GM23248 (cell line): ENCODE measurements around the gene MINDY4. TPM values are rescaled to one million over a fixed set of nuclear protein-coding genes. Genes with fewer than 3 reads are reported as not detected.

Experiments used
- DNase-seq: peaks from one replicate; pipeline ENCODE4 v3.0.0-alpha.2; 2015
- H2AFZ ChIP-seq: fragments of 200-600 bp; sonication (generic); 2 replicates; pipeline ENCODE4 v1.6.1; 2016; ENCODE audit warnings: antibody characterized with exemption
- H3F3A ChIP-seq: fragments of 200-600 bp; sonication (generic); 2 replicates; pipeline ENCODE4 v1.6.1; 2016; ENCODE audit warnings: mild to moderate bottlenecking, antibody characterized with exemption, mixed run types; ENCODE audit not compliant: insufficient read depth
- H3K27ac ChIP-seq: fragments of 200-600 bp; sonication (generic); 2 replicates; pipeline ENCODE4 v1.5.1; 2016; ENCODE audit warnings: mild to moderate bottlenecking
- H3K27me3 ChIP-seq: fragments of 200-600 bp; sonication (generic); replicated peaks from 2 replicates; pipeline ENCODE4 v1.6.1; 2016; ENCODE audit warnings: mild to moderate bottlenecking; ENCODE audit not compliant: insufficient read depth
- H3K36me3 ChIP-seq: fragments of 200-600 bp; sonication (generic); 2 replicates; pipeline ENCODE4 v1.6.1; 2016; ENCODE audit warnings: low read depth, mild to moderate bottlenecking
- H3K4me1 ChIP-seq: fragments of 200-600 bp; sonication (generic); 2 replicates; pipeline ENCODE4 v1.6.1; 2016; ENCODE audit warnings: mild to moderate bottlenecking; ENCODE audit not compliant: insufficient read depth
- H3K4me2 ChIP-seq: fragments of 200-600 bp; sonication (generic); one replicate; pipeline ENCODE4 v1.6.1; 2016; ENCODE audit warnings: mild to moderate bottlenecking; ENCODE audit not compliant: unreplicated experiment
- H3K4me3 ChIP-seq: fragments of 200-600 bp; sonication (generic); 2 replicates; pipeline ENCODE4 v1.5.1; 2016; ENCODE audit warnings: mild to moderate bottlenecking
- H3K79me2 ChIP-seq: fragments of 200-600 bp; sonication (generic); 2 replicates; pipeline ENCODE4 v1.6.1; 2016; ENCODE audit warnings: mild to moderate bottlenecking; ENCODE audit not compliant: insufficient read depth
- H3K9ac ChIP-seq: fragments of 200-600 bp; sonication (generic); 2 replicates; pipeline ENCODE4 v1.6.1; 2016; ENCODE audit warnings: mild to moderate bottlenecking
- H3K9me2 ChIP-seq: fragments of 200-600 bp; sonication (generic); 2 replicates; pipeline ENCODE4 v1.6.1; 2016; ENCODE audit warnings: mixed run types, mild to moderate bottlenecking, moderate library complexity; ENCODE audit not compliant: insufficient read depth
- H3K9me3 ChIP-seq: fragments of 200-600 bp; sonication (generic); one replicate; pipeline ENCODE4 v1.6.1; 2017; ENCODE audit warnings: low read depth
- H4K20me1 ChIP-seq: fragments of 200-600 bp; sonication (generic); 2 replicates; pipeline ENCODE4 v1.6.0; 2016; ENCODE audit not compliant: insufficient read depth
- EZH2 ChIP-seq: fragments of 200-600 bp; sonication (generic); IDR thresholded peaks from 2 replicates; pipeline ENCODE4 v1.6.1; 2018; ENCODE audit warnings: antibody characterized with exemption, mild to moderate bottlenecking; ENCODE audit not compliant: insufficient read depth, poor library complexity, severe bottlenecking
- EZH2phosphoT487 ChIP-seq: fragments of 200-600 bp; sonication (generic); IDR thresholded peaks from 2 replicates; pipeline ENCODE4 v1.6.1; 2018; ENCODE audit warnings: antibody characterized with exemption, moderate library complexity, mild to moderate bottlenecking, low read depth; ENCODE audit not compliant: insufficient read depth
- WGBS, 2 experiments: methylation state at CpG; one replicate each; pipeline ENCODE4 v1.1.6; 2015 to 2017; ENCODE audit warnings: low lambda C conversion rate in 2 of 2, low coverage in 1 of 2; ENCODE audit errors: missing lambda C conversion rate in 2 of 2; 5-methylcytosine and 5-hydroxymethylcytosine counted together
- in situ Hi-C: fragments of 300-500 bp; cut with MboI; formaldehyde crosslinking; loops from 2 replicates; pipeline ENCODE4 v1.15.0; 2020
- polyA plus RNA-seq: library from polyadenylated mRNA; unstranded; fragments of >200 nt; fragmentation: Nextera tagmentation; extraction: Ambion mirVana; gene quantifications from 2 replicates; pipeline ENCODE4 v1.2.1, GENCODE V29; 2016
- total RNA-seq: library from RNA; depleted of rRNA; stranded (reverse); fragments of >200 nt; shearing (Covaris generic); gene quantifications from 2 replicates; pipeline ENCODE4 v1.2.3, GENCODE V29; 2014

MINDY4 gene
- total and polyA plus RNA-seq, 2 experiments from 2014 or later = 2.5 to 3.5 TPM

DNA sequence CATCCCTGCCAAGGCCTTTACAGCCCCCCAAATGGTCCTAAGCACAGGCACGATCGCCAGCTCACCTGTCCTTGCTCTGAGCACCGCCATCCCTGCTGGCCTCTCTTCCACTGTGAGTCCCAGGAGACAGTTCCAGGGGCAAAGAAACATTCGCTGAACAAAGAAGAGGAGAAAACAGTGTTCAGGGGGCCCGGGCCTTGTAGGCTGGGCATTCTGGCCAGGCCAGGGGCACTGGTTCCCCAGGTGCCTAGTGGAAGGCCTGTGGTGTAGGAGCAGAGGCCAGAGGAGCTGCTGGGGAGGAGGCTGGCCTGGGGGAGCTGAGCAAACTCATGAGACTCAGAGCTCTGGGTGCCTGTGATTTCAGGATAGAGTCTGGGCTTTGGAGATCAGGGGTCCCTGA, 163.0 kb downstream of the MINDY4 start:
- Histone ChIP-seq H3K4me2 (no peak overlapping the region), H3K9ac (no peak overlapping the region), H3K27ac (no peak overlapping the region), H2AFZ (no peak overlapping the region), H4K20me1 (no peaks in the 10 kb centered on the region), H3K36me3 (no peaks in the 10 kb centered on the region), H3K9me3 (no peaks in the 10 kb centered on the region), H3K9me2 (no peaks in the 10 kb centered on the region), H3K27me3 (peaks cover 11% of the 10 kb centered on the region), H3K4me3 (no peak overlapping the region), H3F3A (no peaks in the 10 kb centered on the region), H3K79me2 (no peaks in the 10 kb centered on the region), H3K4me1 (peaks cover 12% of the 10 kb centered on the region)
- TF ChIP-seq EZH2phosphoT487 = no peak
- in situ Hi-C loops = no loop called here
- 87% methylated on average over 5 of the region's 5 CpGs for WGBS, 2 experiments
- no peak for DNase-seq

DNA sequence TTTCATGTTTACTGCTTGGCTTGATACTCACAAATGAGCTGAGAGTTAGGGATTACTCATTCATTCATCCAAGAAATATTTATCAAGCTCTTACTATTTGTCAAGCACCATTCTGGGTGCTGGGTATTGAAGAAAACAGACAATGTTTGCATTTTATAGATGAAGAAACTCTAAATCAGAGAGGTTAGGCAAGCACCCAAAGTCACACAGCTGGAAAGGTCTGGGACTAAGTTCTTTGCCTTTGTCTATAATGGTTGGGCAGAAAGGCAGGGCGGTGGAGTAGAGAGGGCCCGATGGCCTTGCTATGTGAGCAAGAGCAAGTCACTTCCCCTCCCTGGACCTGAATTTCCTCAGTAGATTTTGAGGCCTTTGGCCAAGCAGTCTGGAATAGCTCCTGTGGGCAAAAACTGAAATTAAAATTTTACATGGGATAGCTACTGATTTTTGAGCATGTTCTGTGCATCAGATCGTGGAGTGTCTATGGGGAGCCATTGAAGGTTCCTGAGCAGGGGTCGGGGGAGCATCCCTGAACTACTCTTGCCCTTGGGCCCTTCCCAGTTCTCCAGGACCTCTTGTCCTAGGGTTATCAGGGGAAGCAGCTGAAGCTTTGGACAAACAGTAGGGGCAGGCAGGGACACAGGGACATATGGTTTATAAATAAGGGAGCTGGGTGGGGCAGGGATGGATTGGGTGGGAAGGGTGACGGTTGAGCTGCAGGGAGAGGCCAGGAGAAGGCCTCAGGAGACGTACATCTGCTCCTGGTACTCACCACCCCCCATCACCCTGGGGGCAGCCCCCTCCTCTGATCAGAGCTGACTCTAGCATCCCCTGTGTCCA, 163.7 kb downstream of the MINDY4 start:
- in situ Hi-C loops = no loop called here
- 85 to 87% methylated on average over 6 of the region's 6 CpGs for WGBS, 2 experiments
- no peak for DNase-seq

GRCh38 chr7:30935569-30935877, 164.3 kb downstream of the MINDY4 start:
- Histone ChIP-seq H3K9me3 (no peaks in the 10 kb centered on the region), H3F3A (no peaks in the 10 kb centered on the region), H3K9me2 (no peaks in the 10 kb centered on the region), H3K4me1 (peaks cover 12% of the 10 kb centered on the region), H3K27me3 (peaks cover 24% of the 10 kb centered on the region), H3K9ac (no peak overlapping the region), H3K36me3 (no peaks in the 10 kb centered on the region), H3K4me2 (no peak overlapping the region), H3K27ac (no peak overlapping the region), H3K79me2 (no peaks in the 10 kb centered on the region), H2AFZ (no peak overlapping the region), H3K4me3 (no peak overlapping the region), H4K20me1 (no peaks in the 10 kb centered on the region)
- DNase-seq = no peak
- 72 to 86% methylated on average over 3 of the region's 3 CpGs for WGBS, 2 experiments
- in situ Hi-C loops = no loop called here
- TF ChIP-seq EZH2phosphoT487 (no peak), EZH2 (no peak)

More for the DNA sequence above, 163.7 kb downstream of the MINDY4 start:
- no peaks in the 10 kb centered on the region for H4K20me1 ChIP-seq
- no peaks in the 10 kb centered on the region for H3K9me3 ChIP-seq
- H3K27ac ChIP-seq = no peak overlapping the region
- no peaks in the 10 kb centered on the region for H3K79me2 ChIP-seq
- H3K4me3 ChIP-seq = no peak overlapping the region
- H3K27me3 ChIP-seq = peaks cover 18% of the 10 kb centered on the region
- no peak overlapping the region for H2AFZ ChIP-seq
- H3K9me2 ChIP-seq = no peaks in the 10 kb centered on the region
- no peak overlapping the region for H3K9ac ChIP-seq
- H3K36me3 ChIP-seq = no peaks in the 10 kb centered on the region
- TF ChIP-seq EZH2 = no peak
- no peak for TF ChIP-seq EZH2phosphoT487
- no peak overlapping the region for H3K4me2 ChIP-seq
- peaks cover 12% of the 10 kb centered on the region for H3K4me1 ChIP-seq
- no peaks in the 10 kb centered on the region for H3F3A ChIP-seq

GRCh38 chr7:30936650-30937245, 165.5 kb downstream of the MINDY4 start:
- Histone ChIP-seq H3F3A (no peaks in the 10 kb centered on the region), H3K36me3 (no peaks in the 10 kb centered on the region), H3K9ac (no peak overlapping the region), H4K20me1 (no peaks in the 10 kb centered on the region), H3K27ac (no peak overlapping the region), H3K4me1 (peaks cover 5% of the 10 kb centered on the region), H3K9me2 (no peaks in the 10 kb centered on the region), H3K4me3 (no peak overlapping the region), H2AFZ (no peak overlapping the region), H3K4me2 (no peak overlapping the region), H3K79me2 (no peaks in the 10 kb centered on the region), H3K27me3 (peaks cover 35% of the 10 kb centered on the region), H3K9me3 (no peaks in the 10 kb centered on the region)
- no peak for DNase-seq
- TF ChIP-seq EZH2 = no peak
- TF ChIP-seq EZH2phosphoT487 = no peak
- in situ Hi-C loops = no loop called here
